MG63 (cell line): ENCODE data around the gene GJB5. TPM values are rescaled to one million over a fixed set of nuclear protein-coding genes. Genes with fewer than 3 reads are reported as not detected.
A peak's percentile ranks its signal among the peaks of the same experiment; 100 is the strongest.

Experiments used
- DNase-seq: peaks from one replicate; pipeline ENCODE4 v3.0.0-alpha.2; 2020
- H3K27me3 ChIP-seq: fragments of 250-450 bp; sonication (Bioruptor Pico); 2 replicates; pipeline ENCODE4 v1.5.1; 2020; ENCODE audit warnings: mild to moderate bottlenecking, moderate library complexity
- H3K36me3 ChIP-seq: fragments of 250-450 bp; sonication (Bioruptor Pico); 2 replicates; pipeline ENCODE4 v1.5.1; 2020; ENCODE audit warnings: mild to moderate bottlenecking, moderate library complexity
- H3K4me3 ChIP-seq: fragments of 250-450 bp; sonication (Bioruptor Pico); 2 replicates; pipeline ENCODE4 v1.5.1; 2020; ENCODE audit warnings: mild to moderate bottlenecking, moderate library complexity
- H3K9me3 ChIP-seq: fragments of 250-450 bp; sonication (Bioruptor Pico); 2 replicates; pipeline ENCODE4 v1.5.1; 2020; ENCODE audit warnings: mild to moderate bottlenecking, moderate library complexity
- total RNA-seq: library from RNA; depleted of rRNA; stranded (reverse); fragments of >200 nt; shearing (Covaris generic); gene quantifications from 2 replicates; pipeline ENCODE4 v1.2.3, GENCODE V29; 2014; ENCODE audit warnings: low replicate concordance

GJB5 gene
- total RNA-seq, 1 experiment from 2014 or later: not detected

DNA sequence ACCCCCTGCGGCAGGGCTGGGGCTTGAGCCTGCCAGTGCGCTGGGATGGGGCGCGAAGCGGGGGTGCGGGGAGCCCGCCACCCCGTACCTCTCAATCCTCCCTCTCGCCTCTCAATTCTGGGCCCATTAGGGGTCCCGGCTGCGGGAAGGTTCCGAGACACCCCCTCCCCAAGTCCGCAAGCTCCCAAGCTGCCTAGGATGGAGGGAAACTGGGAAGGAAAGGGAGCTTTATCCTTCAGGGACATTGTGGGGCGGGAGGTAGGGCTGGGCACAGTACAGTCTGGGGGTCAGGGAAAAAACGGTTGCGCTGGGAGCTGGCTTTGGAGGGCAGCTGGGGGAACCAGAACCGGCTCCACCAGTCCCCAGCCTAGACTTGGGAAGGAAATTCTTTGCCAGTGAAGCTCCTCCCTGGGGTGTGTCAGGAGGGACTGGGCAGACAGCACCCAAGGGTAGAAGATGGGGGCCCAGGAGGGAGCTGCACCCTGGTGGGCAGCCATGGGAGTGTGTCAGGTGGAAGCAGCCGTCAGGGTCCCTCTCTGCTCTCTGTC, 27.1 kb downstream of the GJB5 start:
- Histone ChIP-seq H3K9me3 (no peaks in the 10 kb centered on the region), H3K36me3 (no peaks in the 10 kb centered on the region), H3K27me3 (peaks cover 10% of the 10 kb centered on the region), H3K4me3 (no peak overlapping the region)
- DNase-seq: no peak

GRCh38 chr1:34784751-34785221, 29.9 kb downstream of the GJB5 start:
- no peak overlapping the region for H3K4me3 ChIP-seq
- peaks cover 10% of the 10 kb centered on the region for H3K27me3 ChIP-seq
- no peak for DNase-seq
- no peaks in the 10 kb centered on the region for H3K9me3 ChIP-seq
- no peaks in the 10 kb centered on the region for H3K36me3 ChIP-seq

DNA sequence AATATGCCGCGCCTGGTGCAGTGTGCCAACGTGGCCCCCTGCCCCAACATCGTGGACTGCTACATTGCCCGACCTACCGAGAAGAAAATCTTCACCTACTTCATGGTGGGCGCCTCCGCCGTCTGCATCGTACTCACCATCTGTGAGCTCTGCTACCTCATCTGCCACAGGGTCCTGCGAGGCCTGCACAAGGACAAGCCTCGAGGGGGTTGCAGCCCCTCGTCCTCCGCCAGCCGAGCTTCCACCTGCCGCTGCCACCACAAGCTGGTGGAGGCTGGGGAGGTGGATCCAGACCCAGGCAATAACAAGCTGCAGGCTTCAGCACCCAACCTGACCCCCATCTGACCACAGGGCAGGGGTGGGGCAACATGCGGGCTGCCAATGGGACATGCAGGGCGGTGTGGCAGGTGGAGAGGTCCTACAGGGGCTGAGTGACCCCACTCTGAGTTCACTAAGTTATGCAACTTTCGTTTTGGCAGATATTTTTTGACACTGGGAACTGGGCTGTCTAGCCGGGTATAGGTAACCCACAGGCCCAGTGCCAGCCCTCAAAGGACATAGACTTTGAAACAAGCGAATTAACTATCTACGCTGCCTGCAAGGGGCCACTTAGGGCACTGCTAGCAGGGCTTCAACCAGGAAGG, 30.5 kb downstream of the GJB5 start:
- H3K9me3 ChIP-seq: no peaks in the 10 kb centered on the region
- H3K27me3 ChIP-seq: peaks cover 10% of the 10 kb centered on the region
- H3K36me3 ChIP-seq: no peaks in the 10 kb centered on the region
- DNase-seq: no peak
- no peak overlapping the region for H3K4me3 ChIP-seq

DNA sequence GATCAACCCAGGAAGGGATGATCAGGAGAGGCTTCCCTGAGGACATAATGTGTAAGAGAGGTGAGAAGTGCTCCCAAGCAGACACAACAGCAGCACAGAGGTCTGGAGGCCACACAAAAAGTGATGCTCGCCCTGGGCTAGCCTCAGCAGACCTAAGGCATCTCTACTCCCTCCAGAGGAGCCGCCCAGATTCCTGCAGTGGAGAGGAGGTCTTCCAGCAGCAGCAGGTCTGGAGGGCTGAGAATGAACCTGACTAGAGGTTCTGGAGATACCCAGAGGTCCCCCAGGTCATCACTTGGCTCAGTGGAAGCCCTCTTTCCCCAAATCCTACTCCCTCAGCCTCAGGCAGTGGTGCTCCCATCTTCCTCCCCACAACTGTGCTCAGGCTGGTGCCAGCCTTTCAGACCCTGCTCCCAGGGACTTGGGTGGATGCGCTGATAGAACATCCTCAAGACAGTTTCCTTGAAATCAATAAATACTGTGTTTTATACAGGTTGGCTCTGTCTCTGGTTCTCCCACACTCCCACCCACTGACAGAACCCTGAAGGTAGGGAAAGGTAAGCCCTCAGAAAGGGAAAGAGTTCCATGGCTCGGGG, 31.1 kb downstream of the GJB5 start:
- H3K9me3 ChIP-seq: no peaks in the 10 kb centered on the region
- DNase-seq: no peak

GRCh38 chr1:34786521-34787325, 31.9 kb downstream of the GJB5 start:
- peak; percentile 42 for DNase-seq
- Histone ChIP-seq H3K36me3 (no peaks in the 10 kb centered on the region), H3K27me3 (peaks cover 4% of the 10 kb centered on the region), H3K4me3 (no peak overlapping the region), H3K9me3 (no peaks in the 10 kb centered on the region)

More for the DNA sequence above, 31.1 kb downstream of the GJB5 start:
- Histone ChIP-seq H3K4me3 (no peak overlapping the region), H3K36me3 (no peaks in the 10 kb centered on the region), H3K27me3 (peaks cover 10% of the 10 kb centered on the region)

GRCh38 chr1:34787461-34788420, 32.9 kb downstream of the GJB5 start:
- Histone ChIP-seq H3K4me3 (no peak overlapping the region), H3K27me3 (no peaks in the 10 kb centered on the region), H3K36me3 (no peaks in the 10 kb centered on the region), H3K9me3 (no peaks in the 10 kb centered on the region)
- DNase-seq: peak; percentile 44

DNA sequence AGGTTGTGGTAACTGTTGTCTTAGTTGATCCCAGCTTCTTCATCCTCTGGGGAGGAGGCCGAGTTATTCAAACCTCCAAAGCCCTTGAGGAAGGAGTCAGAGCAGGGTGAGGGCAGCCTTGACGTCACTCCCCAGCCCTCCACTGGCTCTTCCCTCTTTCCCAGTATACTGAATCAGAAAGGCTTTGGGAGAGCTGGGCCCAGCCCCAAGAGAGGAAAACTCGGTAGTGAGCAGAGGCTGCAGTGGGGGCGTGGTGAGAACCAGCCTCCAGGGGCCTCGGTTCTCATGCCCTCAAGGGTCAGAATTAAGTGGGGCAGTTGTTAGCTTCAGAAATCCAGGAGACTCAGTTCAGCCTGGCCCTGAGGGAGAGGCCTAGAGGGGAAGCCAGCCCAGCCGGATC, 36.1 kb downstream of the GJB5 start:
- H3K4me3 ChIP-seq: no peak overlapping the region
- no peaks in the 10 kb centered on the region for H3K27me3 ChIP-seq
- no peaks in the 10 kb centered on the region for H3K9me3 ChIP-seq
- no peak for DNase-seq
- no peaks in the 10 kb centered on the region for H3K36me3 ChIP-seq

DNA sequence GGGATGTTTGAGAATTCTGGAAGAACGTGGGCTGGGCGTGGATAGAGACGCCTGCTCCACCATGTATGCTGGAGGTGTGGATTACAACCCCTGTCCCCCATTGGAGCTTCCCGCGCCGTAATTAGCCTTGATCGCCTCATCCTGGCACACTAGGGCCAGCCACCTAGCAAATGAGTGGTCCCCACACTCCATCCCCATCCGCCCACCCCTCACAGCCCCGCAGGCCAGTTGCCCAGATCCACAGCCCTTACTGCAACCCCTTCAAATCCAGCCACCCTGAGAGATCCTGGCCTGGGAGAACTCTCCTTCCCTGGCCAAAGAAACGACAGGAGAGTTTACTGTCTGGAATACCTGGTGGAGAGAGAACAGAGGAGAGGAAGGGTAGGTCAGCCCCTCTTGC, 37.6 kb downstream of the GJB5 start:
- Histone ChIP-seq H3K4me3 (no peak overlapping the region), H3K27me3 (no peaks in the 10 kb centered on the region), H3K9me3 (no peaks in the 10 kb centered on the region), H3K36me3 (no peaks in the 10 kb centered on the region)
- DNase-seq: no peak

DNA sequence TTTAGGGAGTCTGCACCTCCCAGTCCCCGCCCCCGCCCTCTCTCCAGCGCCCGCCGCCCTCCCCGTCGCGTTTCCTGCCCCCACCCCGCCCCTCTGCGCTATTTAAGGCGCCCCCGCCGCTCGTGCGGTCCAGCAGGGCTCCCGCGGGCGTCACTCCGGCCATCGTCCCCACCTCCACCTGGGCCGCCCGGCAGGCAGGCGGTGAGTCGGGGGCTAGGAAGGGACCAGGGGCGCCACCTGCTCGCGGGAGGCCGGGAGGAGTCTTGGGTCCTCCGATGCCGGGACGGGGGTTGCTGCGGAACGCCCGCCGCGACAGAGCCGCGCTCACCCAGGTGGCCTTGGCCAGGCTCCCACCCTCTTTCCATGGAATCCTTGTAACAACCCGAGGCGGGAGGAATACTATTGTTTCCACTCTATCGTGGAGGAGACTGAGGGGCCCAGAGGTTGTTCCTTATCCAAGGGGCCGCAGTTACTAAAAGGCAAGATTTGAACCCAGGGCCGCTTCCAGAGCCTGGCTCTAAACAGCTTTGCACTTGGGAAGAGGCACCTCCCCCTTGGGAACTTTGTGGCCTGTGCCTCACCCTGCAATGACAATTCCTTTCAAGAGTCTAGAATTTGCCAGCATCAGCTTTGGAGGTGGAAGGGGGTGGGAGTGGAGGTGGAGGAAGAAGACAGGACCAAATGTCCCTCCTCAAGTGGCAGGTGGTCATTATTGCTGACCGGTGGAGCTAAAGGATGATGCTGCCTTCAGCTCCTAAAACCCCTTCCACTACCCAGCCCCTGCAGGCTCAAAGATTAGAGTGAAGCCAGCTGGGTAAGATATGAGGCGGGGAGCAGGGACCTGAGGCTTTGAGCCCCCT, 38.3 kb downstream of the GJB5 start, which contains the start of gene GJA4:
Gene GJA4, plus strand, starts transcription at position 132 of the 860 bp plus-strand sequence. CDS start 1,215 bp downstream, outside the sequence.
- DNase-seq: no peak
- Histone ChIP-seq H3K36me3 (no peaks in the 10 kb centered on the region), H3K4me3 (no peak within 1 kb of the TSS), H3K9me3 (no peaks in the 10 kb centered on the region), H3K27me3 (no peaks in the 10 kb centered on the region)

GRCh38 chr1:34794001-34794789, 39.3 kb downstream of the GJB5 start:
- H3K4me3 ChIP-seq: no peak overlapping the region
- H3K9me3 ChIP-seq: no peaks in the 10 kb centered on the region
- H3K27me3 ChIP-seq: no peaks in the 10 kb centered on the region
- no peaks in the 10 kb centered on the region for H3K36me3 ChIP-seq
- no peak for DNase-seq

DNA sequence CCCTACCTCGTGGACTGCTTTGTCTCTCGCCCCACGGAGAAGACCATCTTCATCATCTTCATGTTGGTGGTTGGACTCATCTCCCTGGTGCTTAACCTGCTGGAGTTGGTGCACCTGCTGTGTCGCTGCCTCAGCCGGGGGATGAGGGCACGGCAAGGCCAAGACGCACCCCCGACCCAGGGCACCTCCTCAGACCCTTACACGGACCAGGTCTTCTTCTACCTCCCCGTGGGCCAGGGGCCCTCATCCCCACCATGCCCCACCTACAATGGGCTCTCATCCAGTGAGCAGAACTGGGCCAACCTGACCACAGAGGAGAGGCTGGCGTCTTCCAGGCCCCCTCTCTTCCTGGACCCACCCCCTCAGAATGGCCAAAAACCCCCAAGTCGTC, 39.9 kb downstream of the GJB5 start:
- no peak for DNase-seq
- no peaks in the 10 kb centered on the region for H3K36me3 ChIP-seq
- no peak overlapping the region for H3K4me3 ChIP-seq
- no peaks in the 10 kb centered on the region for H3K27me3 ChIP-seq
- no peaks in the 10 kb centered on the region for H3K9me3 ChIP-seq

GRCh38 chr1:34795916-34796315, 41.1 kb downstream of the GJB5 start:
- Histone ChIP-seq H3K9me3 (no peaks in the 10 kb centered on the region), H3K4me3 (no peak overlapping the region), H3K27me3 (no peaks in the 10 kb centered on the region), H3K36me3 (no peaks in the 10 kb centered on the region)
- no peak for DNase-seq

- Histone ChIP-seq H3K4me3 (no peak overlapping the region), H3K9me3 (no peaks in the 10 kb centered on the region), H3K36me3 (no peaks in the 10 kb centered on the region), H3K27me3 (no peaks in the 10 kb centered on the region)
- no peak for DNase-seq
These were observed 42.1 kb downstream of the GJB5 start for GRCh38 chr1:34796990-34797389.

GRCh38 chr1:34800214-34800613, 45.4 kb downstream of the GJB5 start:
- H3K4me3 ChIP-seq: no peak overlapping the region
- peaks cover 8% of the 10 kb centered on the region for H3K9me3 ChIP-seq
- no peak for DNase-seq
- H3K36me3 ChIP-seq: no peaks in the 10 kb centered on the region
- no peaks in the 10 kb centered on the region for H3K27me3 ChIP-seq

GRCh38 chr1:34803770-34804169, 48.9 kb downstream of the GJB5 start:
- H3K27me3 ChIP-seq: no peaks in the 10 kb centered on the region
- DNase-seq: no peak

More at GRCh38 chr1:34803770-34804169, 48.9 kb downstream of the GJB5 start:
- no peak overlapping the region for H3K4me3 ChIP-seq
- H3K36me3 ChIP-seq: no peaks in the 10 kb centered on the region
- H3K9me3 ChIP-seq: peaks cover 8% of the 10 kb centered on the region
